Measurements from ENCODE around the gene TBC1D22A. TPM values are rescaled to one million over a fixed set of nuclear protein-coding genes. Genes with fewer than 3 reads are reported as not detected.

TBC1D22A gene
- total and polyA plus RNA-seq, 4 donors: 4.1 to 12.4 (median 8.4) TPM

DNA sequence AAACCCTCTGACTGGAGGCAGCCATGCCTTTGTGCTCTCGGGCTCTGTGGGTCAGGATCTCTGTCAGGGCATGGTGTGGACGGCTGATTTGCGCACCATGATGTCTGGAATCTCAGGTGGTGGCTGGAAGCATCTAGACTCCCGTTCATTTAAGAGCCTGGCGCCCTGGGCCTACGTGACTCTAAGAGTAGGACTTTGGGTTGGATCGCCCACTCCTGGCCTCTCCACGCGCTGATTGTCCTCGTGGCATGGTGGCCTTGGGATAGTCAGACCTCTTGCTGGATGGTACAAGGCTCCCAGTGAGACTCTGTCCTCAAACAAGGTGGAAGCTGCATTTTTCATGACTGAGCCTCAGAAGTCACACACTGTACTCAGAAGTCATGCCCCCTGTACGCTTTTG lies 224.3 kb downstream of the TBC1D22A start (continued):
- TF ChIP-seq ZBTB33 (IDR thresholded peaks at IDR 0.05) (no peak), RAD21 (IDR thresholded peaks at IDR 0.05) (no peak)

- TF ChIP-seq YY1 (IDR thresholded peaks at IDR 0.05): no peak
- no peak for DNase-seq (ENCODE audit: low spot score)
Observed at GRCh38 chr22:46990937-46991550, 228.6 kb downstream of the TBC1D22A start.

GRCh38 chr22:46991666-46992065 lies 229.2 kb downstream of the TBC1D22A start:
- H3K27ac ChIP-seq (ENCODE audit: low read depth in 1 of 2, low read length in 2 of 2): no peak overlapping the region
- H3K9ac ChIP-seq (ENCODE audit: low read depth in 1 of 2, low read length in 2 of 2): no peak overlapping the region
- no peaks in the 10 kb centered on the region for H3K9me3 ChIP-seq (ENCODE audit: control insufficient read depth in 4 of 4, low read length in 3 of 4)
- no peak overlapping the region for H3K4me3 ChIP-seq (ENCODE audit: low read depth in 1 of 3, low read length in 3 of 3)
- no peaks in the 10 kb centered on the region for H3K4me1 ChIP-seq (ENCODE audit: control insufficient read depth in 4 of 4, insufficient read depth in 4 of 4, low read length in 3 of 4)
- DNase-seq (ENCODE audit: low spot score): no peak
- 96% methylated on average over 14 of the region's 14 CpGs for WGBS
- no peaks in the 10 kb centered on the region for H3K27me3 ChIP-seq (ENCODE audit: control insufficient read depth in 4 of 4, insufficient read depth in 4 of 4, low read length in 3 of 4)
- TF ChIP-seq FOXA1 (IDR thresholded peaks at IDR 0.05) (no peak), EGR1 (IDR thresholded peaks at IDR 0.05; ENCODE audit: low read depth in 2 of 2) (no peak), JUND (IDR thresholded peaks at IDR 0.05) (no peak), RAD21 (IDR thresholded peaks at IDR 0.05) (no peak)
- H3K36me3 ChIP-seq (ENCODE audit: control insufficient read depth in 4 of 4, insufficient read depth in 3 of 4, low read depth in 1 of 4, low read length in 3 of 4): peaks cover 0 to 10% (median 5%) of the 10 kb centered on the region in 4 donors

More at GRCh38 chr22:46990937-46991550, 228.6 kb downstream of the TBC1D22A start:
- Histone ChIP-seq H3K27ac (ENCODE audit: low read depth in 1 of 2, low read length in 2 of 2) (no peak overlapping the region), H3K4me3 (ENCODE audit: low read depth in 1 of 3, low read length in 3 of 3) (no peak overlapping the region), H3K9me3 (ENCODE audit: control insufficient read depth in 4 of 4, low read length in 3 of 4) (no peaks in the 10 kb centered on the region), H3K4me1 (ENCODE audit: control insufficient read depth in 4 of 4, insufficient read depth in 4 of 4, low read length in 3 of 4) (no peaks in the 10 kb centered on the region), H3K9ac (ENCODE audit: low read depth in 1 of 2, low read length in 2 of 2) (no peak overlapping the region), H3K27me3 (ENCODE audit: control insufficient read depth in 4 of 4, insufficient read depth in 4 of 4, low read length in 3 of 4) (no peaks in the 10 kb centered on the region), H3K36me3 (ENCODE audit: control insufficient read depth in 4 of 4, insufficient read depth in 3 of 4, low read depth in 1 of 4, low read length in 3 of 4) (peaks cover 0 to 10% (median 5%) of the 10 kb centered on the region in 4 donors)
- WGBS: 94% methylated on average over 12 of the region's 12 CpGs

GRCh38 chr22:46992121-46992731 lies 229.8 kb downstream of the TBC1D22A start:
- WGBS: 95% methylated on average over 25 of the region's 25 CpGs
- no peak overlapping the region for H3K4me3 ChIP-seq (ENCODE audit: low read depth in 1 of 3, low read length in 3 of 3)
- H3K36me3 ChIP-seq (ENCODE audit: control insufficient read depth in 4 of 4, insufficient read depth in 3 of 4, low read depth in 1 of 4, low read length in 3 of 4): peaks cover 0 to 10% (median 5%) of the 10 kb centered on the region in 4 donors
- H3K9ac ChIP-seq (ENCODE audit: low read depth in 1 of 2, low read length in 2 of 2): no peak overlapping the region
- TF ChIP-seq HNF4G (IDR thresholded peaks at IDR 0.05): no peak
- no peak for TF ChIP-seq NR2F2 (IDR thresholded peaks at IDR 0.05)
- TF ChIP-seq ZBTB33 (IDR thresholded peaks at IDR 0.05): no peak
- TF ChIP-seq GABPA (IDR thresholded peaks at IDR 0.05 in 1 of 2, conservative IDR thresholded peaks at IDR 0.05 in 1 of 2): no peak
- TF ChIP-seq HNF4A (conservative IDR thresholded peaks at IDR 0.05): no peak
- H3K27me3 ChIP-seq (ENCODE audit: control insufficient read depth in 4 of 4, insufficient read depth in 4 of 4, low read length in 3 of 4): no peaks in the 10 kb centered on the region
- no peak for DNase-seq (ENCODE audit: low spot score)
- H3K9me3 ChIP-seq (ENCODE audit: control insufficient read depth in 4 of 4, low read length in 3 of 4): no peaks in the 10 kb centered on the region
- no peaks in the 10 kb centered on the region for H3K4me1 ChIP-seq (ENCODE audit: control insufficient read depth in 4 of 4, insufficient read depth in 4 of 4, low read length in 3 of 4)
- H3K27ac ChIP-seq (ENCODE audit: low read depth in 1 of 2, low read length in 2 of 2): no peak overlapping the region
